Measurements from ENCODE around the gene FNDC3A.

FNDC3A gene

GRCh38 chr13:48979892-48980291 lies 4.2 kb downstream of the FNDC3A start:
- TF ChIP-seq USF1 (IDR thresholded peaks at IDR 0.05) (no peak), FOXM1 (IDR thresholded peaks at IDR 0.05; ENCODE audit: borderline replicate concordance, low read depth) (no peak), NFIC (IDR thresholded peaks at IDR 0.05) (no peak), CREB1 (IDR thresholded peaks at IDR 0.05; ENCODE audit: low read depth) (no peak), MAX (IDR thresholded peaks at IDR 0.05) (no peak), TAF1 (IDR thresholded peaks at IDR 0.05; ENCODE audit: low read depth) (no peak), TEAD4 (IDR thresholded peaks at IDR 0.05) (no peak), EP300 (IDR thresholded peaks at IDR 0.05; ENCODE audit: borderline replicate concordance) (no peak), TCF12 (IDR thresholded peaks at IDR 0.05; ENCODE audit: low read depth) (no peak), EGR1 (IDR thresholded peaks at IDR 0.05) (no peak), YY1 (IDR thresholded peaks at IDR 0.05; ENCODE audit: low read depth) (no peak), RAD21 (IDR thresholded peaks at IDR 0.05; ENCODE audit: low read depth) (no peak), REST (IDR thresholded peaks at IDR 0.05; ENCODE audit: low read depth) (no peak), ZBTB7A (IDR thresholded peaks at IDR 0.05; ENCODE audit: low read depth) (no peak), CEBPB (IDR thresholded peaks at IDR 0.05) (no peak)

- TF ChIP-seq TEAD4 (IDR thresholded peaks at IDR 0.05): no peak
- TF ChIP-seq FOXM1 (IDR thresholded peaks at IDR 0.05; ENCODE audit: borderline replicate concordance, low read depth): no peak
- no peak for TF ChIP-seq YY1 (IDR thresholded peaks at IDR 0.05; ENCODE audit: low read depth)
These were observed 7.6 kb downstream of the FNDC3A start for GRCh38 chr13:48983331-48983730.

GRCh38 chr13:48985756-48986155 lies 10.0 kb downstream of the FNDC3A start:
- TF ChIP-seq REST (IDR thresholded peaks at IDR 0.05; ENCODE audit: low read depth): no peak
- no peak for TF ChIP-seq EGR1 (IDR thresholded peaks at IDR 0.05)
- TF ChIP-seq TAF1 (IDR thresholded peaks at IDR 0.05; ENCODE audit: low read depth): no peak
- no peak for TF ChIP-seq RAD21 (IDR thresholded peaks at IDR 0.05; ENCODE audit: low read depth)
- TF ChIP-seq YY1 (IDR thresholded peaks at IDR 0.05; ENCODE audit: low read depth): no peak
- no peak for TF ChIP-seq TCF12 (IDR thresholded peaks at IDR 0.05; ENCODE audit: low read depth)
- no peak for TF ChIP-seq USF1 (IDR thresholded peaks at IDR 0.05)
- TF ChIP-seq CEBPB (IDR thresholded peaks at IDR 0.05): no peak
- no peak for TF ChIP-seq EP300 (IDR thresholded peaks at IDR 0.05; ENCODE audit: borderline replicate concordance)
- TF ChIP-seq FOXM1 (IDR thresholded peaks at IDR 0.05; ENCODE audit: borderline replicate concordance, low read depth): no peak
- no peak for TF ChIP-seq TEAD4 (IDR thresholded peaks at IDR 0.05)
- TF ChIP-seq CREB1 (IDR thresholded peaks at IDR 0.05; ENCODE audit: low read depth): no peak
- no peak for TF ChIP-seq MAX (IDR thresholded peaks at IDR 0.05)
- TF ChIP-seq ZBTB7A (IDR thresholded peaks at IDR 0.05; ENCODE audit: low read depth): no peak
- TF ChIP-seq NFIC (IDR thresholded peaks at IDR 0.05): no peak

GRCh38 chr13:48990900-48991299 lies 15.2 kb downstream of the FNDC3A start:
- TF ChIP-seq MAX (IDR thresholded peaks at IDR 0.05) (no peak), YY1 (IDR thresholded peaks at IDR 0.05; ENCODE audit: low read depth) (no peak)

- TF ChIP-seq MAX (IDR thresholded peaks at IDR 0.05) (no peak), ZBTB7A (IDR thresholded peaks at IDR 0.05; ENCODE audit: low read depth) (no peak), EGR1 (IDR thresholded peaks at IDR 0.05) (no peak), CREB1 (IDR thresholded peaks at IDR 0.05; ENCODE audit: low read depth) (no peak), TEAD4 (IDR thresholded peaks at IDR 0.05) (no peak), USF1 (IDR thresholded peaks at IDR 0.05) (no peak), RAD21 (IDR thresholded peaks at IDR 0.05; ENCODE audit: low read depth) (no peak), CEBPB (IDR thresholded peaks at IDR 0.05) (no peak), TCF12 (IDR thresholded peaks at IDR 0.05; ENCODE audit: low read depth) (no peak), YY1 (IDR thresholded peaks at IDR 0.05; ENCODE audit: low read depth) (no peak), FOXM1 (IDR thresholded peaks at IDR 0.05; ENCODE audit: borderline replicate concordance, low read depth) (no peak), TAF1 (IDR thresholded peaks at IDR 0.05; ENCODE audit: low read depth) (no peak), EP300 (IDR thresholded peaks at IDR 0.05; ENCODE audit: borderline replicate concordance) (no peak), REST (IDR thresholded peaks at IDR 0.05; ENCODE audit: low read depth) (no peak), NFIC (IDR thresholded peaks at IDR 0.05) (no peak)
These were observed 17.4 kb downstream of the FNDC3A start for GRCh38 chr13:48993150-48993549.
